Mucosa of stomach (tissue), 1 donor: ENCODE measurements around the gene ZNF518A.
"Not testable (repeated sequence)": the region's sequence is repeated elsewhere in the genome, so short reads cannot be mapped to it uniquely, and the experiment has no call there.

Source experiments
- H3K27me3 ChIP-seq: one replicate; pipeline ENCODE4 v1.7.0; 2013; ENCODE audit warnings: mild to moderate bottlenecking, low read length; ENCODE audit not compliant: control insufficient read depth, insufficient read depth
- H3K36me3 ChIP-seq: one replicate; pipeline ENCODE4 v1.7.0; 2013; ENCODE audit warnings: low read length; ENCODE audit not compliant: control insufficient read depth, insufficient read depth
- H3K4me1 ChIP-seq: one replicate; pipeline ENCODE4 v1.7.0; 2013; ENCODE audit warnings: mild to moderate bottlenecking, low read length; ENCODE audit not compliant: control insufficient read depth, insufficient read depth
- H3K4me3 ChIP-seq: one replicate; pipeline ENCODE4 v1.7.0; 2013; ENCODE audit warnings: low read length
- H3K9ac ChIP-seq: one replicate; pipeline ENCODE4 v1.7.0; 2013; ENCODE audit warnings: mild to moderate bottlenecking, low read length, moderate library complexity
- H3K9me3 ChIP-seq: one replicate; pipeline ENCODE4 v1.7.0; 2013; ENCODE audit warnings: mild to moderate bottlenecking, low read length, moderate library complexity; ENCODE audit not compliant: control insufficient read depth
- donor health status: Pancreatic carcinoma.

ZNF518A gene

DNA sequence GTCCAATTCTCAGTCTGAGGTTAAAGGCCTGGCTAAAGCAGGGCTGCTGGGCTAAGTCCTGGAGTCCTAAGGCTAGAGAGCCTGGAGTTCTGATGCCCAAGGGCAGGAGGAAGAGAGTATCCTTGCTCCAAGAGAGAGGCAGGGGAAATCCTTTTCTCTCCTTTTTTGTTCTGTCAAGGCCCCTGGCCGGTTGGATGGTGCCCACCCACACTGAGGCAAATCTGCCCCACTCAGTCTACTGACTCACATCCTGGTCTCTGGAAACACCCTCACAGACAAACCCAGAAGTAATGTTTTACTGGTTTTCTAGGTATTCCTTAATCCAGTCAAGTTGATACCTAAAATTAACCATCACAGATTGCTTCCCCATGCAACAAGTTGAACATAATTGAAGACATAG, 23.0 kb downstream of the ZNF518A start:
- Histone ChIP-seq H3K36me3 (peaks cover 6% of the 10 kb centered on the region), H3K27me3 (no peaks in the 10 kb centered on the region), H3K4me1 (no peaks in the 10 kb centered on the region), H3K9me3 (no peaks in the 10 kb centered on the region), H3K4me3 (no peak overlapping the region), H3K9ac (no peak overlapping the region)

DNA sequence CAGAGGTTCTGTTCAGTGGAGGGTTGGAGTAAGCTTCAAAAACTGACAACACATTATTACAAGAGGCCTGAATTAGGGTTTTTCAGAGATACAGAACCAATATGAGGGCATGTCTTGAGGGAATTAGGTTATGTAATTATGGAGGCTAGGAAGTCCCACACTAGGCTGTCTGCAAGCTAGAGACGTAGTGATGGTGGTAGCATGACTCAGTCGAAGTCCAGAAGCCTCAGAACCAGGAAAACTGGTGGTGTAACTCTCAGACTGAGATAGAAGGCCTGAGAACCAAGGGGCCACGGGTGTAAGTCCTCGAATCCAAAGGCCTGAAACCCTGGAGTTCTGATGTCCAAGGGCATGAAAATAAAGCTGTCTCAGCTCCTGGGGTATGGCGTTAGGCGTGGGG, 35.6 kb downstream of the ZNF518A start:
- Histone ChIP-seq H3K9ac (no peak overlapping the region), H3K4me3 (no peak overlapping the region), H3K27me3 (no peaks in the 10 kb centered on the region), H3K9me3 (no peaks in the 10 kb centered on the region), H3K36me3 (no peaks in the 10 kb centered on the region), H3K4me1 (no peaks in the 10 kb centered on the region)

DNA sequence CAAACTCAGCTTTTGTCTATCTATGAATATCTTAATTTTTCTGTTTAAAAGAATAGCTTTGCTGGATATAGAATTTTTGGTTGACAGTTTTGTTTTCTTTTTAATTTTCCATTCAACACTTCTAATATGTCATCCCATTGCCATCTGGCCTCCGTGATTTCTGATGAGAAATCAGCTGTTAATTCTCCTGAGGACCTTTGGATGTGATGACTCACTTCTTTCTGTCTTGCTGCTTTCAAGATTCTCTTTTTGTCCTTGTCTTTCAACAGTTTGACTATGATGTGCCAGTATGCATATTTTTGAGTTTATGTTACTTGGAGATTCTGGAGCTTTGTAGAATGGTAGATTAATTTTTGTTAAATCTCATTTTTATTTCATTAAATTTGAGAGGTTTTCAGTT, 38.4 kb downstream of the ZNF518A start:
- H3K4me1 ChIP-seq = no peaks in the 10 kb centered on the region
- no peak overlapping the region for H3K9ac ChIP-seq
- no peaks in the 10 kb centered on the region for H3K27me3 ChIP-seq
- H3K4me3 ChIP-seq = no peak overlapping the region
- H3K36me3 ChIP-seq = no peaks in the 10 kb centered on the region
- H3K9me3 ChIP-seq = no peaks in the 10 kb centered on the region

DNA sequence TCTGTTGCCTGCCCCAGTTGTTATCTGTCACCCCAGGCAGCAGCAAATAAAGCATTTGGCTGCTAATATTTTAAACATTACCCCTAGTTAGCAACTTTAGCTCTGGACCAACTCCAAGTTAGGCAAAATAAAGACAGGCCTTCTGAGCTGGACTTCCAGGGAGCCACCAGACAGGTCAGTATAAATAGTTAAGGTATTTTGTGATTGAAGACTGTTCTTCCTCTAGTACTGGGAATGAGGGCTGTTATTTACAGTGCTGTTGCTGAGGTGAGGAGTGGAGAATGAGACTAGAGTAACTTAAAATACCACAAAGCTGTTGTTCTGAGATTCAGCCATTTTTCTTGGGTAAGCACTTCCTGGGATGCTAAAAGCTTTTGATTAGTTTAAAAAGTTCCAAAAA, 40.1 kb downstream of the ZNF518A start:
- Histone ChIP-seq H3K27me3 (no peaks in the 10 kb centered on the region), H3K9me3 (no peaks in the 10 kb centered on the region), H3K4me3 (no peak overlapping the region), H3K4me1 (no peaks in the 10 kb centered on the region), H3K36me3 (no peaks in the 10 kb centered on the region), H3K9ac (no peak overlapping the region)

DNA sequence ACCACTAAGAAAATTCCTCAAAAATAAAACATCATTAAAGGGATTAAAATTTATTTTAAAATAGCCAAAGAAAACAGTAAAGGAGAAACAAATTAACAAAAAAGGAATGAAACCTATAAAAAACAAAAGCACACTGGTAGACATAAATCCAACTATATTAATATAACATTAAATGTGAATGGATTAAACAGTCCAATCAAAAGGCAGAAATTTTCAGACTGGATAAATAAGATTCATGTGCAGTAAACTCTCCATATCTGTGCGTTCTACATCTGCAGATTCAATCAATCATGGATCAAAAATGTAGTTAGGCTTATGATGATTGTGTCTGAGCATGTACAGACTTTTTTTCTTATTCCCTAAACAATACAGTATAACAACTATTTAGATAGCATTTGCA, 42.6 kb downstream of the ZNF518A start:
- Histone ChIP-seq H3K4me3 (no peak overlapping the region), H3K4me1 (no peaks in the 10 kb centered on the region), H3K36me3 (no peaks in the 10 kb centered on the region), H3K27me3 (no peaks in the 10 kb centered on the region), H3K9ac (no peak overlapping the region), H3K9me3 (peaks cover 3% of the 10 kb centered on the region)

DNA sequence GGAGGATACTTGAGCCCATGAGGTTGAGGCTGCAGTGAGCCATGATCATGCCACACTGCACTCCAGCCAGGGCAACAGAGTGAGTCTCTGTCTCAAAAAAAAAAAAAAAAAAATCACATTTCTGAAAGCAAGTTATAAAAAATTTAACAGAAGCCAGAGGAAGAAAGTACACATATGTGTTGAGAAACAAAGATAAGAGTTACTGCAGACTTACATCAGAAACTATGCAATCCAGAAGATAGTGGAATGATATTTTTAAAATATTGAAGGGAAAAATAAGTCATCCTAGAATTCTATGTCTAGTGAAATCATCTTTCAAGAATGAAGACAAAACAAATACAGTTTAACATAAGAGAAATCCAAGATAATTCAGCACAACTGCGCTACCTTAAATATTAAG, 46.9 kb downstream of the ZNF518A start:
- Histone ChIP-seq H3K4me1 (no peaks in the 10 kb centered on the region), H3K9me3 (peaks cover 3% of the 10 kb centered on the region), H3K9ac (no peak overlapping the region), H3K27me3 (no peaks in the 10 kb centered on the region), H3K4me3 (no peak overlapping the region), H3K36me3 (no peaks in the 10 kb centered on the region)

DNA sequence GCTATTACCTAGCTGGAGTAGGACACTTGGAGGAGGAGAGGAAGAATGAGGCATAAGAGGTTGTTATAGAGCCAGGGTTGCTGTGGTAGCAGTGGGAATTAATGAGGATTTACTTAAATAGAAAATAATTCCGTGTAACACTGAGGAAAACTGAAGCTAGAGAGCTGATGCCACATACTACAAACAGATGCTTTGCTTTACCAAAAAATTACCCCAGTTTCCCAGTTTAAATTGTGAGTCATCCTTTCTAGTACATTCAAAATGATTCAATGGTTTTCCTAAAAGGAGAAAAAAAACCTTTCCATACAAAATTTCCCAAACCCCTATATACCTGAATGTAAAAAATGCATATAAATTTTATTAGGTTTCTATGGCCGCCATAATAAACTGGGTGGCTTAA, 58.3 kb downstream of the ZNF518A start:
- H3K27me3 ChIP-seq = no peaks in the 10 kb centered on the region
- H3K4me1 ChIP-seq = no peaks in the 10 kb centered on the region
- no peaks in the 10 kb centered on the region for H3K9me3 ChIP-seq
- H3K36me3 ChIP-seq = no peaks in the 10 kb centered on the region
- no peak overlapping the region for H3K9ac ChIP-seq
- H3K4me3 ChIP-seq = no peak overlapping the region

DNA sequence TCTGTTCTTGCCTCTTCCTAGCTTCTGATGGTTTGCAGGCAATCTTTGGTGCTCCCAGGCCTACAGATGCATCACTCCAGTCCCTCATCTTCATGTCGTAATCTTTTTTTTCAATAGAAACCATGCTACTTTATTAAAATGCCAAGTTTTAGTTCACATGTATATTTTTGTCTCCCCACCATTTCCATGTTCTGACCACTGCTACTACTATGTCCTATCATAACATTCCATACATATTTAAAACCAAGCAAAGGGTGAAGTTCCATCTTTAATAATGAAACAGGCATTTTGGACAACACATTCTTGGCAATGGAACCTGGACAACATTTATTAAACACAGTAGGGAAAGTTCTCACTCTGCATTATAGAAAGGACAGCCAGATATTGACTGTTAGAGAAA, 58.8 kb downstream of the ZNF518A start:
- Histone ChIP-seq H3K4me1 (no peaks in the 10 kb centered on the region), H3K9me3 (no peaks in the 10 kb centered on the region), H3K36me3 (no peaks in the 10 kb centered on the region), H3K9ac (no peak overlapping the region), H3K27me3 (no peaks in the 10 kb centered on the region), H3K4me3 (no peak overlapping the region)

DNA sequence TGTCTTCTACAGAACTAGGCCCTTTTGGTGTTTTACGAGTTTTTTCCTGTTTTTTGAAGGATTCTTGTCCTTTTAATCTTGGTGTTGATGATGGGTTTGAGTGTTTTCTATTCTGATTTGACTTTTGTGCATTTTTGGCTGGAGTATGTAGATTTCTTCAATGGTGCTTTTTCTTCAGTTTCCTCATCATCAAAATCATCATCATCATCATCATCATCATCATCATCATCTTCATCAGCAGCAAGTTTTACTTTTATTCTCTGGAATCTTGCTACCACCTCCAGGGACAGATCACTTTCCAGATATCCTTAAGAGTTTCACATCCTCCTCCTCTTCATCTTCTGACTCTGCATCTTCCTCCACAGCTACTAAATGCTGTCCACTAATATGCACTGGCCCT, 59.4 kb downstream of the ZNF518A start:
- H3K36me3 ChIP-seq, H3K9ac ChIP-seq, H3K4me1 ChIP-seq, H3K4me3 ChIP-seq, H3K27me3 ChIP-seq, H3K9me3 ChIP-seq: not testable (repeated sequence)

DNA sequence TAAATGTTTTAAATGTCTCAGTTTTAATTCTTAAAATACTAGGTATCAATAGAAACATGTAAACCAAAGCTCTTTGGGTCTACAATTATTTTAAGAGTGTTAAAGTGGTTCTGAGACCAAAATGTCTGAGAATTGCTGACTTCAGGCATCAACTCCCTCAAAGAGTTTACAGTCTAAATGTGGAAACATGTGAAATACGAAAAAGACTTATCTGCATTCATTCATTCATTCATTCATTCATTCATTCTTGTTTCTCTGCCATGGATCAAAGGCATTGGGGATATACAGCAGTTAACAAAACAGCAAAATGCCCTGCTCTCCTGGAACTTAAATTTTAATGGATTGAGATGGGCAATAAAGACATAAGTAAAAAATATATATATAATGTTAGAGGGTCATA, 71.4 kb downstream of the ZNF518A start:
- H3K36me3 ChIP-seq = no peaks in the 10 kb centered on the region
- H3K4me1 ChIP-seq = no peaks in the 10 kb centered on the region
- no peak overlapping the region for H3K4me3 ChIP-seq
- no peaks in the 10 kb centered on the region for H3K9me3 ChIP-seq
- H3K27me3 ChIP-seq = no peaks in the 10 kb centered on the region
- H3K9ac ChIP-seq = no peak overlapping the region

DNA sequence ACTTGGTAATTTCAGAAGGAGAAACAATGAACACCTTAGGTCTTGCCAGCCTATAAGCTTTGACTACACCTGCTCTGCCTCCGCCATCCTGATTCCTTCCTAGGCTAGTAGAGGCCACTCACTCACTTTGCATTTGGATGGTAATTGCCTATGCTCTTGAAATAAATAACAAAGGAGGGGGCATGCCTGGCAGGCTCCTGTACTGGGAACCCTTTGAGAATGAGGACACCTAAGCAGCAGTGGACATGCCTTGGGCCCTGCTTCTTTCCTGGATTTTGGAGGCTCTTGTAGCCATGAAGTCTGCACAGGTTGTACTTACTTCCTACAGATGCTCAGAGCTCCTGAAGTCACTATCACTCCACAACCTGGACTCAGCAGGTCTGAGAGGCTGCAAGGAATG, 75.5 kb downstream of the ZNF518A start:
- H3K27me3 ChIP-seq = no peaks in the 10 kb centered on the region
- H3K9ac ChIP-seq = no peak overlapping the region
- H3K9me3 ChIP-seq = no peaks in the 10 kb centered on the region
- H3K4me1 ChIP-seq = no peaks in the 10 kb centered on the region
- H3K36me3 ChIP-seq = no peaks in the 10 kb centered on the region
- H3K4me3 ChIP-seq = no peak overlapping the region

DNA sequence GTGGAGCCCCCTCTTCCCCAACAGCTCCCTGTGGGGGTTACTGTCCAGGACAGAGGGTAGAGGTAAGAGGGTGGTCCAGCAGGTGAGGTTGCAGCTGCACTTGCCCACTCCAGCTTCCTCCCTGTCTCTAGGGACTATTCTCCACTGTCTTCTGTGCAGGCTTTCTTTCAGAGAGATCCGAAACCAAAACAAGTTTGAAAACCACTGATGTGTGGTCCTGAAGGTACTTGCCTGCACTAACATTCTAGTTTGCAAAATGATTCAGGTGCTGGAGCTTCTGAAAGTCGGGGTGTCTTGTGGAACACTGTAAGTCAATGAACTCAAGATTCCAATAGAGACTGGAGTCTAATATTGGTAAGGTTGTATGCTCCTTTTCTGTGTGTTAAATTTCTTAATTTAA, 78.2 kb downstream of the ZNF518A start:
- no peaks in the 10 kb centered on the region for H3K4me1 ChIP-seq
- H3K36me3 ChIP-seq = no peaks in the 10 kb centered on the region
- no peak overlapping the region for H3K9ac ChIP-seq

DNA sequence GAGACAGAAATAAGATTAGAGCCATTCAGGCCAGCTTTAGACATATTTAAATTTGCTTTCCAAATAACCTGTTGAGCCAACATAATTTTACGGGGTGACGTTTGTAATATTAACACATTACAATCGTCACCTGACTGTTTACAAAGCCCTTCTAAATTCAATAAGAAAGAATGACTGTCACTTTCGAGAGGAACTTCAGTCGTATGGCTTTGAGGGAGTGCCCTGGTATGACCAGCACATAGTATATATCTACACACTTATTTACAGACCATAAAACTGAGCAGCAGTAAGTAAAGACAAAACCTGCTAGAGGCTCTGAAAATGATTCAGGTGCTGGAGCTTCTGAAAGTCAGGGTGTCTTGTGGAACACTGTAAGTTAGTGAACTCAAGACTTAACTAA, 78.8 kb downstream of the ZNF518A start:
- Histone ChIP-seq H3K4me3 (no peak overlapping the region), H3K9me3 (no peaks in the 10 kb centered on the region), H3K4me1 (no peaks in the 10 kb centered on the region), H3K9ac (no peak overlapping the region), H3K27me3 (no peaks in the 10 kb centered on the region), H3K36me3 (no peaks in the 10 kb centered on the region)

More for the DNA sequence above, 78.2 kb downstream of the ZNF518A start:
- no peak overlapping the region for H3K4me3 ChIP-seq
- no peaks in the 10 kb centered on the region for H3K9me3 ChIP-seq
- no peaks in the 10 kb centered on the region for H3K27me3 ChIP-seq
